Mesendoderm (in vitro differentiated cells): Measurements from ENCODE around the gene GSTM1.
A peak's percentile ranks its signal among the peaks of the same experiment; 100 is the strongest.

Source experiments
- DNase-seq: peaks from one replicate; pipeline ENCODE4 v3.0.0; 2013
- H2AK5ac ChIP-seq: 2 replicates; pipeline ENCODE4 v1.6.1; 2013; ENCODE audit warnings: low read length, inconsistent platforms
- H2BK120ac ChIP-seq: 2 replicates; pipeline ENCODE4 v1.6.1; 2013; ENCODE audit warnings: low read depth, mild to moderate bottlenecking, low read length, moderate library complexity, mixed read lengths
- H2BK15ac ChIP-seq: replicated peaks from 2 replicates; pipeline ENCODE4 v1.6.1; 2013; ENCODE audit warnings: low read depth, mild to moderate bottlenecking, moderate library complexity
- H2BK5ac ChIP-seq: 2 replicates; pipeline ENCODE4 v1.6.1; 2013; ENCODE audit warnings: low read length, inconsistent platforms
- H3K18ac ChIP-seq: 2 replicates; pipeline ENCODE4 v1.6.1; 2013; ENCODE audit warnings: mild to moderate bottlenecking, low read length, mixed read lengths
- H3K23ac ChIP-seq: one replicate; pipeline ENCODE4 v1.6.1; 2013; ENCODE audit warnings: low read length
- H3K27ac ChIP-seq: 2 replicates; pipeline ENCODE4 v1.5.1; 2013; ENCODE audit warnings: low read depth, mild to moderate bottlenecking, inconsistent platforms, low read length, moderate library complexity
- H3K27me3 ChIP-seq: 2 replicates; pipeline ENCODE4 v1.6.1; 2013; ENCODE audit warnings: low read length, control low read depth, mild to moderate bottlenecking, inconsistent platforms; ENCODE audit not compliant: insufficient read depth, poor library complexity
- H3K36me3 ChIP-seq: 2 replicates; pipeline ENCODE4 v1.6.1; 2013; ENCODE audit warnings: low read length, inconsistent platforms; ENCODE audit not compliant: control insufficient read depth, insufficient read depth
- H3K4ac ChIP-seq: one replicate; pipeline ENCODE4 v1.6.1; 2013; ENCODE audit warnings: low read depth, mild to moderate bottlenecking, low read length, moderate library complexity
- H3K4me1 ChIP-seq: 2 replicates; pipeline ENCODE4 v1.6.1; 2013; ENCODE audit warnings: low read depth, low read length, inconsistent platforms; ENCODE audit not compliant: control insufficient read depth
- H3K4me2 ChIP-seq: 2 replicates; pipeline ENCODE4 v1.6.1; 2013; ENCODE audit warnings: low read length
- H3K4me3 ChIP-seq: 2 replicates; pipeline ENCODE4 v1.5.1; 2013; ENCODE audit warnings: mild to moderate bottlenecking, low read length
- H3K56ac ChIP-seq: one replicate; pipeline ENCODE4 v1.6.1; 2013; ENCODE audit warnings: low read length
- H3K79me1 ChIP-seq: 2 replicates; pipeline ENCODE4 v1.6.1; 2013; ENCODE audit warnings: low read length, inconsistent platforms
- H3K79me2 ChIP-seq: 2 replicates; pipeline ENCODE4 v1.6.1; 2013; ENCODE audit warnings: mild to moderate bottlenecking, low read length; ENCODE audit not compliant: control insufficient read depth, insufficient read depth
- H3K9ac ChIP-seq: 2 replicates; pipeline ENCODE4 v1.6.1; 2013; ENCODE audit warnings: low read length, inconsistent platforms
- H4K5ac ChIP-seq: one replicate; pipeline ENCODE4 v1.6.1; 2013; ENCODE audit warnings: low read length
- H4K8ac ChIP-seq: one replicate; pipeline ENCODE4 v1.6.1; 2013; ENCODE audit warnings: low read depth, mild to moderate bottlenecking, control low read depth, low read length, moderate library complexity
- WGBS: extraction: QIAGEN DNeasy Blood & Tissue Kit; methylation state at CpG from one replicate; pipeline ENCODE4 v1.1.7; 2013; ENCODE audit warnings: low lambda C conversion rate, missing lambda C conversion rate; ENCODE audit not compliant: insufficient coverage; ENCODE audit errors: extremely low coverage; 5-methylcytosine and 5-hydroxymethylcytosine counted together

The GSTM1 gene

DNA sequence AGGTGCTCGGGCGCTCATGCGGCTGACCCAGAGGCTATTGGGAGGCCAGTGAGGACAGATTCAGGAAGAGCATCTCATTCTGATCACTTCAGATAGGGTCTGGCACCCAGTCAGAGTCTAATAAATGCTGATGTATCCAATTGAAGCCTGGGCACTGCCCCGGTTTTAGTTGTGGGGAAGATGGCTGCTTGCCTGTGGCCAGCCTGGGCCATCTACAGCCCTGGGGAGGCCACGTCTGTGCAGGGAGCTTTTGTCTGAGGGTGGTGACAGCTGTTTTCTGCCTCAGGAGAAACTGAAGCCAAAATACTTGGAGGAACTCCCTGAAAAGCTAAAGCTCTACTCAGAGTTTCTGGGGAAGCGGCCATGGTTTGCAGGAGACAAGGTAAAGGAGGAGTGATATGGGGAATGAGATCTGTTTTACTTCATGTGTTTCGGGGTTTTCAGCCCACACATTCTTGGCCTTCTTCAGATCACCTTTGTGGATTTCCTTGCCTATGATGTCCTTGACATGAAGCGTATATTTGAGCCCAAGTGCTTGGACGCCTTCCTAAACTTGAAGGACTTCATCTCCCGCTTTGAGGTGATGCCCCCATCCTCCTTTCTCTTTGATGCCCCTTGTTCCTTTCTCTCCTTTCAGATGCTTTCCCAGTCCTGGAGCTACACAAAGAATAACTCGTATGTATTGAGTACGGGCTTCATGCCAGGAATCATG, 27.2 kb downstream of the GSTM1 start:
- Histone ChIP-seq H3K4me3 (no peak overlapping the region), H2BK15ac (no peak overlapping the region), H3K23ac (no peak overlapping the region), H3K79me1 (no peaks in the 10 kb centered on the region), H2BK5ac (no peak overlapping the region), H4K8ac (no peak overlapping the region), H2AK5ac (no peak overlapping the region), H3K4me2 (no peak overlapping the region), H2BK120ac (no peak overlapping the region), H3K27ac (no peak overlapping the region), H3K4me1 (no peaks in the 10 kb centered on the region), H3K9ac (no peak overlapping the region), H3K18ac (no peak overlapping the region), H3K79me2 (no peaks in the 10 kb centered on the region), H3K27me3 (no peaks in the 10 kb centered on the region), H4K5ac (no peak overlapping the region), H3K4ac (no peak overlapping the region), H3K56ac (no peak overlapping the region), H3K36me3 (no peaks in the 10 kb centered on the region)
- WGBS: no CpG with 5 or more reads among the region's 12 CpGs
- DNase-seq: no peak

DNA sequence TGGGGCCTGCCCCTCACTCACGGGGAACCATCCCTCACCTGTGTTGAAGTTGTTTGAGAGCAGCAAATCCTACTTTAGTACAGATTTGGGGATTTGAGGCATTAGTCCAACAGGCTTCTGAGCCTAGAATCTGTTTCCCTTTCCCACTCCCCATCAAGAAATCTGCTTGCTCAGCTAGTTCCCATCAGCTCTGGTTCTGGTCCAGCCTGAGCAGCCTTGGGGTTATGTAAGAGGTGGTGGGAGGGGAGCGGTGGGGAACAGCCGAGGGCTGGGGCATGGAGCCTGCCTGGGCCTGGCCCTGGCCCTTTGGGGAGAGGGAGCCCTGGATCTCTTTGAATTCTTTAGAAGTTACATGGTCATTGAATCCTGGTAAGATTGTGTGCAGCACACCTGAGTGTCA, 28.5 kb downstream of the GSTM1 start:
- H3K56ac ChIP-seq: no peak overlapping the region
- no peak for DNase-seq

DNA sequence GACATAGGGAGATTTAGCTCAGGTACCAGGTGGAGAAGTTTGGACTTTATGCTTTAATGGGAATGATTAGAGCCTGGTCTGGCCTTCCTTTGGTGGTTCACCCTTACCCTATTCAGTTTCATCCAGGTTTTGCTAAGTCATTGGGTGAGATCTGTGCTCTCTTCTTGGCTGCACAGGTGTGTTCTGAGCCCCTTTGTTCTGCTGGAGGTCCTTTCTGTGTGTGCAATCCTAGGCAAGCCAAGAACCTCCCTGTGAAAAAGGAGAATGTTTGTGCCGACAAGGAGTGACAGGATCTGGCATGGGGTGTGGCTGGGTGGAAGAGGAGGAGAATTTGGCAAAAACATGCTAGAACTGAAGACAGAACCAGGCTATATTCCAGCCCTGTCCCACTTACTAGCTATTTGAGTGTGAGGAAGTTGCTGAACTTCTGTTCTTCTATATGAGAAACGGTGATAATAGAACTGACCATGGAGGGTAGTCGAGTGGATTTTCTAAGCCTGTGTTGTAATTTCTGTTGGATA, 29.0 kb downstream of the GSTM1 start:
- Histone ChIP-seq H4K5ac (no peak overlapping the region), H3K27ac (no peak overlapping the region), H3K23ac (no peak overlapping the region), H2BK120ac (no peak overlapping the region), H2AK5ac (no peak overlapping the region), H4K8ac (no peak overlapping the region), H3K4me2 (no peak overlapping the region), H3K79me1 (no peaks in the 10 kb centered on the region), H2BK5ac (no peak overlapping the region), H2BK15ac (no peak overlapping the region), H3K36me3 (no peaks in the 10 kb centered on the region), H3K79me2 (no peaks in the 10 kb centered on the region), H3K4me3 (no peak overlapping the region), H3K18ac (no peak overlapping the region), H3K4me1 (no peaks in the 10 kb centered on the region), H3K27me3 (no peaks in the 10 kb centered on the region), H3K4ac (no peak overlapping the region), H3K56ac (no peak overlapping the region), H3K9ac (no peak overlapping the region)
- no peak for DNase-seq
- no CpG with 5 or more reads among the region's 3 CpGs for WGBS

More for the DNA sequence above, 28.5 kb downstream of the GSTM1 start:
- Histone ChIP-seq H3K18ac (no peak overlapping the region), H3K36me3 (no peaks in the 10 kb centered on the region), H3K27ac (no peak overlapping the region), H3K4me1 (no peaks in the 10 kb centered on the region), H4K8ac (no peak overlapping the region), H3K4ac (no peak overlapping the region), H3K79me2 (no peaks in the 10 kb centered on the region), H2BK15ac (no peak overlapping the region), H3K27me3 (no peaks in the 10 kb centered on the region), H2BK5ac (no peak overlapping the region), H4K5ac (no peak overlapping the region), H3K4me3 (no peak overlapping the region), H2AK5ac (no peak overlapping the region), H2BK120ac (no peak overlapping the region), H3K9ac (no peak overlapping the region), H3K4me2 (no peak overlapping the region), H3K23ac (no peak overlapping the region), H3K79me1 (no peaks in the 10 kb centered on the region)
- WGBS: no CpG with 5 or more reads among the region's 3 CpGs

- Histone ChIP-seq H3K4me2 (no peak overlapping the region), H3K27me3 (no peaks in the 10 kb centered on the region), H3K9ac (no peak overlapping the region), H3K4me1 (no peaks in the 10 kb centered on the region), H2BK15ac (no peak overlapping the region), H3K18ac (no peak overlapping the region), H2AK5ac (no peak overlapping the region), H3K23ac (no peak overlapping the region), H3K36me3 (no peaks in the 10 kb centered on the region), H3K27ac (no peak overlapping the region), H3K56ac (no peak overlapping the region), H2BK5ac (no peak overlapping the region), H3K79me2 (no peaks in the 10 kb centered on the region), H3K4ac (no peak overlapping the region), H4K5ac (no peak overlapping the region), H4K8ac (no peak overlapping the region), H2BK120ac (no peak overlapping the region), H3K4me3 (no peak overlapping the region), H3K79me1 (no peaks in the 10 kb centered on the region)
- no CpG with 5 or more reads among the region's 5 CpGs for WGBS
- DNase-seq: no peak
These were observed 30.1 kb downstream of the GSTM1 start for GRCh38 chr1:109717729-109718128.

DNA sequence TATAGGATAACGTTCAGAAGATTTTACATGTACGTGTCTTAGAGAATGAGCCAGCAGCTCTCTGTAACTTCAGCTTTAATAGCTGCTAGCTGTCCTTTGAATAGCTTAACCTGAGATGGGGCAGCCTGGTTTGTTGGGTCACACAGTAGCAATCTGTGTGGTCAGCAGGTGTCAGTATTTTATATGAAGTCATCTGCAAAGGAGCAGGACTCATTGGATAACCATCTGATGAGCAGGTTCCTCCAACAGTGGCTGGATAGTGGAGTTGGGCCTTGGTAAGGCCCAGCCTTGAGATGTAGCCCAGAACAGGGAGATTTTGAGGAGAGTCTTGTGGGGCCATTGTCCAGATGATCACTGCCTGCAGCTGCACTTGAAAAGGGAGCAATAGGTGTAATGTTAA, 30.9 kb downstream of the GSTM1 start:
- Histone ChIP-seq H3K4me2 (no peak overlapping the region), H4K8ac (no peak overlapping the region), H3K27me3 (no peaks in the 10 kb centered on the region), H3K27ac (no peak overlapping the region), H3K79me2 (no peaks in the 10 kb centered on the region), H3K4me1 (no peaks in the 10 kb centered on the region), H2AK5ac (no peak overlapping the region), H3K23ac (no peak overlapping the region), H3K36me3 (no peaks in the 10 kb centered on the region), H3K9ac (no peak overlapping the region), H2BK5ac (no peak overlapping the region), H3K4ac (no peak overlapping the region), H3K4me3 (no peak overlapping the region), H3K79me1 (no peaks in the 10 kb centered on the region), H3K18ac (no peak overlapping the region), H3K56ac (no peak overlapping the region), H4K5ac (no peak overlapping the region), H2BK120ac (no peak overlapping the region), H2BK15ac (no peak overlapping the region)
- WGBS: no CpG with 5 or more reads among the region's 2 CpGs
- peak; percentile 69 for DNase-seq

- Histone ChIP-seq H3K27me3 (no peaks in the 10 kb centered on the region), H2BK15ac (no peak overlapping the region), H3K4me3 (no peak overlapping the region), H2AK5ac (no peak overlapping the region), H4K5ac (no peak overlapping the region), H3K56ac (no peak overlapping the region), H3K79me2 (no peaks in the 10 kb centered on the region), H3K23ac (no peak overlapping the region), H3K36me3 (no peaks in the 10 kb centered on the region), H4K8ac (no peak overlapping the region), H2BK120ac (no peak overlapping the region), H2BK5ac (no peak overlapping the region), H3K9ac (no peak overlapping the region), H3K4me1 (no peaks in the 10 kb centered on the region), H3K4me2 (no peak overlapping the region), H3K4ac (no peak overlapping the region), H3K18ac (no peak overlapping the region), H3K79me1 (no peaks in the 10 kb centered on the region), H3K27ac (no peak overlapping the region)
- DNase-seq: no peak
- WGBS: no CpG with 5 or more reads among the region's 5 CpGs
These were observed 31.8 kb downstream of the GSTM1 start for GRCh38 chr1:109719337-109719837.
